HG02981 (cell line): Measurements from ENCODE around the gene ESPNL.
A peak's percentile ranks its signal among the peaks of the same experiment; 100 is the strongest.

Source experiments
- ATAC-seq: cut with Tn5 transposase; IDR thresholded peaks from one replicate; pipeline ENCODE4 v1.9.1; 2021; ENCODE audit warnings: mild to moderate bottlenecking, moderate library complexity; ENCODE audit not compliant: unreplicated experiment

Gene ESPNL

DNA sequence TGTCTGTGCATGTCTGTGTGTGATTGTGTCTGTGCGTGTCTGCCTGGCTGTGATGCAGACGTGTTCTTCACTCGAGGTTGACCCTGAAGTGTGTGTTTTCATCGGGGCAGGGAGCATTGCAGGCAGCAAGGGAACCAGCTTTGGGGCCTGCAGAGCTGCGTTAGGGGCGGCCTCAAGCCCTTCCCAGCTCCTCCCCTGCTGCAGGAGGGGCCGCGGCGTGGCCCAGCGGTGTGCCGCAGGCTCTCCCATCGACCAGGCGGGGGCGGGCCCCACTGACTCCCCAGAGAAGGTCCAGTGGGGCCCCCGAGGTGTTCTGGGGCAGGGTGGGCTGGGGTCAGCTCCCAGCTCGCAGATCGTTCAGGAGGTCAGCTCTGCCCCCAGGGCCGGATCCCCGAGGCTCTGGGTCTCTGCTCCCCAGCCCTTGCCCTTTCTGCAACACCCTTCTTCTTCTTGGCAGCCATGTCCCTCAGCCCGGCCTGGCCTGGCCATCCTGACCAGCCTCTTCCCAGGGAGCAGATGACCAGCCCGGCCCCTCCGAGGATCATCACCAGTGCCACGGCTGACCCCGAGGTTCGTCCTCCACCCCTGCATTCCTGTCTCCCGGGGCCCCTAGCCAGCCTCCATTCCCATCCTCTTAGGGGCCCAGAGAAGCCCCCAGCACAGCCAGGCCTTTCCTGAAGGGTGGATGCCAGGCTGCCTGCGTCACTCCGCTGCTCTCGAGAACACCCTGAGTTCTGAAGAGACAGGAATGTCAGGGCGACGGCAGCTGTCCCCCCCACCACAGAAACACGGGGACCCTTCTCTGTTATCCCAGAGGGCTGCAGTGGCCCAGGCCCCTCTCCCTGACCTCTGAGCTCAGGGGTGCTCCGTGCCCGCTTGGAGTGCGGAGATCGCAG is 27.3 kb downstream of the ESPNL start:
- peak; percentile 58 for ATAC-seq

DNA sequence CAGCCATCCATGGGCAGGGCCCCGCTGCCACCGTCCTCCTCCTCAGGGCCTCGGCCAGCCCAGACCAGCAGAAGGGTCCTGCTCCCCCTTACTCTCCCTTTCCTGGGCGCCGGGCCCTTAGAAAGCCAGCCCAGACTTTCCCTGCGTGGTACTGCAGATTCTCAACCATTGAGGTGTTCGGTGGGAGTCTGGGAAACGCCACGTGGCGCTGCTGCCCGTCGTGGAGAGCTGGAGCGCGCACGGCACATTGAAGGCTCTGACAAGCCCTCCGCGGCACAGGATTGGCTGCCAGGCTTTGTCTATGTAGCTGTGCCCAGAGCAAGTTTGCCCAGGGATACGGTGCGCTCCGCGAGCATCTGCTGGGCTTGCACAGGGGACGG is 27.9 kb downstream of the ESPNL start:
- ATAC-seq = no peak

DNA sequence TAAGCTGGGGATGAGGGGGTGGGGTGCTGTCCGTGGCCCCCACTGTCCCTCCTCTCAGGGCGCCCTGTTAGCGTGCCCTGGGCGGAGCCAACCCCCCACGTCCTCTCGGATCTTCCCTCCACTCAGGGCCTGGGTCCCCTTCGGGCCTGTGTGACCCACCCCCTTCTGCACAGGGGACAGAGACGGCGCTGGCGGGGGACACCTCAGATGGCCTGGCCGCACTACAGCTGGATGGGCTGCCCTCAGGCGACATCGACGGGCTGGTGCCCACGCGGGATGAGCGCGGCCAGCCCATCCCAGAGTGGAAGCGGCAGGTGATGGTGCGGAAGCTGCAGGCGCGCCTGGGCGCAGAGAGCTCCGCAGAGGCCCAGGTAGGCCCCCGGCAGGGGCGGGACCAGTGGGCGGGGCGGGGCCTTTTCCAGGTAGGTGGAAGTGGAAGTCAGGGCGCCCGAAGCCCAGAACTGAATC is 28.4 kb downstream of the ESPNL start:
- no peak for ATAC-seq

DNA sequence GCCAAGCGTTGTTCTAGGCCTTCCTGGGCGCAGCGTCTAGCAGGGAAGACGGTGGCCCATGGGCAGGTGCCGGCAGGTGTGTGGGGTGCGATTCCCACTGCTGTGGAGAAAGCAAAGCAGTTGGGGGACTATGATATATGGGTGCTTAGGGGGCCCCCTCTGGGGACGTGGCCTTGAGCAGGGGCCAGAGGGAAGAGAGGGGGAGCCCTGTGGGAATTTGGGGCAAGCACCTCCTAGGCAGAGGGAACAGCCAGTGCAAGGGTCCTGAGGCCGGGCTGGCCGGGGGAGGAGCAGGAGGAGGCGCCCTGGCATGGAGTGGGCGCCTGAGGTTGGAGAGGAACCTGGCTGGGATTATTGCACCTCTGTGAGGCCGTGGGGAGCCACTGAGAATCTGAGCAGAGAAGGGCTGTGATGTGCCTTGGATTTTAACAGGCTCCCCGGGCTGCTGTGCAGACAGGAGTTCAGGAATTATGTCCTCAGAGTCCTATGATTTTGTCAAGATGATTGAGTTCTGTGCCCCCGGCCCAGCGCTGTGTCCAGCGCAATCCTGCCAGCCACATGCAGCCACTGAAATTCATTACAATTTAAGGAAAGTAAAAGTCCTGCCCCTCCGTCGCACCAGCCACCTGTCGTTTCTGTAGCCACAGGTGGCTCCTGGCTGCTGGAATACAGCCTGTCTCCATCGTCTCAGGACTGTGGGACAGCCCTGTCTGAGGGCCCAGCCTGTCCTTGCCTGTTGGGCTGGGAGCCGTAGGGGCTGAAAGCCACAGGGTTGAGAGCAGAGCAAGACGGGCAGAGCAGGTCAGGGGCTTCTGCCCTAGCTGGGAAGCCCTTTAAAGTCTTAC is 29.2 kb downstream of the ESPNL start:
- no peak for ATAC-seq

DNA sequence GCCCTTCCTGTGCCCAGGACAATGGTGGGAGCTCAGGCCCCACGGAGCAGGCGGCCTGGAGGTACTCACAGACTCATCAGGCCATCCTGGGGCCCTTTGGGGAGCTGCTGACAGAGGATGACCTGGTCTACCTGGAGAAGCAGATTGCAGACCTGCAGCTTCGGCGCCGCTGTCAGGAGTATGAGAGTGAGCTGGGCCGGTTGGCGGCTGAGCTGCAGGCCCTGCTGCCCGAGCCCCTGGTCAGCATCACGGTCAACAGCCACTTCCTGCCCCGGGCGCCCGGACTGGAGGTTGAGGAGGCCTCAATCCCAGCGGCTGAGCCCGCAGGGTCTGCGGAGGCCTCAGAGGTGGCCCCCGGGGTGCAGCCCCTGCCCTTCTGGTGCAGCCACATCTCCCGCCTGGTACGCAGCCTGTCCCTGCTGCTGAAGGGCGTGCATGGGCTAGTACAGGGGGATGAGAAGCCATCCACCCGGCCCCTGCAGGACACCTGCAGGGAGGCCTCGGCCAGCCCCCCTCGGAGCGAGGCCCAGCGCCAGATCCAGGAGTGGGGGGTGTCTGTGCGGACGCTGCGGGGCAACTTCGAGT is 30.1 kb downstream of the ESPNL start:
- no peak for ATAC-seq

DNA sequence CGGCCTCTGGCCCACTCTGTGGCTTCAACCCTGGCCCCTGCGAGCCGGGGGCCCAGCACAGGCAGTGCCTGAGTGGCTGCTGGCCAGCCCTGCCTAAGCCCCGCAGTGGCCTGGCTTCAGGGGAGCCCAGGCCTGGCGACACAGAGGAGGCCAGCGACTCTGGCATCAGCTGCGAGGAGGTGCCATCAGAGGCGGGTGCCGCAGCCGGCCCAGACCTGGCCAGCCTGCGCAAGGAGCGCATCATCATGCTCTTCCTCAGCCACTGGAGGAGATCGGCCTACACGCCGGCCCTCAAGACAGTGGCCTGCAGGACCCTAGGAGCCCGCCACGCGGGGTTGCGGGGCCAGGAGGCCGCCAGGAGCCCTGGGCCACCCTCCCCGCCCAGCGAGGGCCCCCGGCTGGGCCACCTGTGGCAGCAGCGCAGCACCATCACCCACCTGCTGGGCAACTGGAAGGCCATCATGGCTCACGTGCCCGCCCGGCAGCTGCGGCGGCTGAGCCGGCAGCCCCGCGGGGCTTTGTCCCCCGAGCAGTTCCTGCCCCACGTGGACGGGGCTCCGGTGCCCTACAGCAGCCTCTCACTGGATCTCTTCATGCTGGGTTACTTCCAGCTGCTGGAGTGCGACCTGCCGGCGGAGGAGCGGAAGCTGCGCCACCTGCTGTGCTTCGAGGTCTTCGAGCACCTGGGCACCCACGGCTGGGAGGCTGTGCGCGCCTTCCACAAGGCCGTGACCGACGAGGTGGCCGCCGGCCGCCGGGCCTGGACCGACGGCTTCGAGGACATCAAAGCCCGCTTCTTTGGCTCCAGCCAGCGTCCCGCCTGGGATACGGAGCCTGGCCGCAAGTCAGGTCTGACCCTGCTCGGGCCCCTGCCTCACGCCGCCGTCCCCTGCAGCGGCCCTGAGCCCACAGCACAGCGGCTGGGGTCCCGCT is 30.8 kb downstream of the ESPNL start:
- ATAC-seq = no peak

DNA sequence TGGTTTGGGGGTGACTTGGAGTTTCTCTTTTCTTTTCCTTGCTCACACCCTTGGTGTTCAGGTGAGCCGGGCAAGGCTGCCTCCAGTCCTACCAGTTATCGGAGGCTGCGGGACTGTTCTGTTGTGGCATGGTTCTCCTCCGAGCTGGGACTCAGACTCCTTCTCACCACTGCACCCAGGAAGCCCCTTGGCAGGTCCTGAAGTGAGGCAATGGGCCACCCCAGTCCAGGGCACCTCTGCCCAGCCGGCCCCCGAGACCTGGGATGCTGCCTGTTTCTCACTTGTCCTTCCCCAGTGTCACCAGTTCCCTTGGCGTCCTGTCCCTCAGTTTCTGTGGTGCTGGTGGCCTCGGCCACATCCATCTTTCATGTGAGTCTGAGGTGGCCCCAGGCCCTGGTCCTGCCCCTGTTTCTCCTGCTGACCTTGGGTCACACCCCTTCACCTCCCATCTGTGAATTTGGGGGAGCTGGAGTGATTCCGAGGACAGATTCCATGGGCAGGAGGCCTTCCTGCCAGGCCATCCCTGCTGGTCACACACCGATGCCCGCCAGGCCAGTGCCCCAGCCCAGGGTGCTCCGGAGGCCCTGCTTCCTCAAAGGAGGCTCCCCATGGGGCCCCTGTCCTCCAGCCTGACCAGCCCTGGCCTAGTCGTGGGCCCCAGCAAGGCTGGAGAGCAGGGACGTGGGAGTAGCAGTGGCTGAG is 31.8 kb downstream of the ESPNL start:
- ATAC-seq = no peak

DNA sequence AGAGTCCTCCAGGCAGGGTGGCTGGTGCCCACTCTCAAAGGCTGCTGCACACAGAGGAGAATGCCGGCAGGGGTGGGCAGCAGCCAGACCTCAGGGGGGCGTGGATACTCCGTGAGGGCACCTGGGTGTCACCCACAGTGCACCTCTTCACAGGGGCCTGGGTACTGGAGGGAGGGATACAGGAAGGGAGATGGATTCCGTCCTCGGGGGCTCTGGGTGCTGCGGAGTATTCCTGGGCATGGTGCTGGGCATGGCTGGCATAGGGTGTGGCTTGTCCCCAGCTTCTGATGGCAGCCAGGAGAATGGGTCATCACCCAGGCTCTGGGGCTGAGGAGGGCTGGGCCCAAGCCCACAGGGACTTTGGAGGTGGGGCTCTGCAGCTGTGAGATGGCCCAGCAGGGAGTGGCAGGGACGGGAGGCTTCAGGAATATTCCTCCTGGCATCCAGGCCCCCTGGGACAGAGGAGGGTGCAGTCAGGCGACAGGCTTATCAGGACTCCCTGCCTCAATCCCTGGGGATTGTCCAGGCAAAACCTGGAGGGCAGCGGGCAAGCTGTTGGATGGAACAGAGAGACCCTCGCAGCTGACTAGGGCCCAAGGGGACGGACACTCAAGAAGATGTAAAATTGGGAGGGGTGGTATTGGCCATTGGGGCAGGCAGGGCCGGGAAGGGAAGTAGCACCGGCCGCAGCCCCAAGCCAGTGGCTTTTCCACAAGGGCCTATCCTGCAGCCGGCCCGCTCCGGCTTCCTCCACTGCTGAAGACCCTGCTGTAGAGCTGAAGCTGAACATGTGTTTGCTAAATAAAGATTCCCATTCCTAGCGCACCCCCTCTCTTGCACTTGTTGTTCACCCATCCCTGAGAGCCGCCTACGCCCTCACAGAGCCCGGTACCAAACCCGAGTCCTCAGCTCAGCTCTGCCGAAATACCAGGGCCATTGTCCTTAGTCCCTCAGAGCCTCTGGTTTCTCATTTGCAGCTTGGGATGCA is 32.6 kb downstream of the ESPNL start:
- no peak for ATAC-seq

DNA sequence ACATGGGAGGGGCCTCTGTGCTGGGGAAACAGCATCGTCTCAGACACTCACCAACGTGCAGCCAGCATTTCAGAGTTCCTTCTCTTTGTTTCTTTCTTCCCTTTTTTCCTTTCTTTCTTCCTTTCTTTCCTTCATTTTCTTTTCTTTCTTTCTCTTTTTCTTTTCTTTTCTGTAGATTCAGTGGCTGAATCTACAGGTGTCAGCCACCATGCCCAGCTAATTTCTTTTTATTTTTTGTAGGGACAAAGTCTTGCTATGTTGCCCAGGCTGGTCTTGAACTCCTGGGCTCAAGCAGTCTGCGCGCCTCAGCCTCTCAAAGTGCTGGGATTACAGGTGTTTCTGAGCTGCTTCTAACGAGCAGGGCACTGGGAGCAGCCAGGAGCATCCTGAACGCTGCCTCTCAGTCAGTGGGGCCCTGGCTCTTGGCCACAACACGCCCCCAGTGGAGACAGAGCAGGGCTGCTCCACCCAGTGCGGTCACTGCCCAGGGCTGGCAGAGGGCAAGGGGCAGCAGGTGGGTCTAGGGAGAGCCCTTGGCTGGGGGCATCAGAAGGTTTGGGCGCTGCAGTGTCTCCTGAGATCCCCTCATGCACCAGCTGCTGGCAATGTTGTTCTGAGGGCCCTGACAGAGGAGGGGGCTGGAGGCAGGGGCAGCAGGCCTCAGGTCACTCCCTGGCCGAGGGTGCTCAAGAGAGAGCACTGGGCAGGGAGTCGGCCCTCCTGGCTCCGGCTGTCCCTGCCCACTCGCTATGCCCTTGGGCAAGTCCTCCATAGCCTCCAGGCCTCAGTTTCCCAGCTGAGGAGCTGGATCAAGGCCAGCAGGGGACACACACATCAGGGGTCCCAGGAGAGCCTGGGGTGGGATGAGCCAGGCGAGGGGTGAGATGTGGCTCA is 33.6 kb downstream of the ESPNL start:
- no peak for ATAC-seq

DNA sequence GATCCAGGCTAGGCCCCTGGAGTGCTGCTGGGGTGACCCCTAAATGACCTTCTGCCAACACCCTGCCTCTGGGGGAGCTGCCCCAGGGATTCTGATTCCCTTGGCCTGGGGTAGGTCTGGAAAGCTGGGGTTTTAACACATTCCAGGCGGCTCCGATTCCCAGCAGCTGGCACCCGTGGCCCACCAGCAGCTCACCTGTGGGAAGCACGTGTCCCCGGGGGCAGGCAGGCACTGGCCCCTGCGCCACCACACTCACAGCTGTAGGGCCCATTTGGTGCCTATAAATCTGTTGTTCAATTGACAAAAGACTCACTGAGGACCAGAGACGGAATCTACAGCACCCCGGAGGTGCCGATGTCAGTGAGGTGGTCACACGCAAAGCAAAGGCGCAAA is 34.2 kb downstream of the ESPNL start:
- ATAC-seq = no peak

DNA sequence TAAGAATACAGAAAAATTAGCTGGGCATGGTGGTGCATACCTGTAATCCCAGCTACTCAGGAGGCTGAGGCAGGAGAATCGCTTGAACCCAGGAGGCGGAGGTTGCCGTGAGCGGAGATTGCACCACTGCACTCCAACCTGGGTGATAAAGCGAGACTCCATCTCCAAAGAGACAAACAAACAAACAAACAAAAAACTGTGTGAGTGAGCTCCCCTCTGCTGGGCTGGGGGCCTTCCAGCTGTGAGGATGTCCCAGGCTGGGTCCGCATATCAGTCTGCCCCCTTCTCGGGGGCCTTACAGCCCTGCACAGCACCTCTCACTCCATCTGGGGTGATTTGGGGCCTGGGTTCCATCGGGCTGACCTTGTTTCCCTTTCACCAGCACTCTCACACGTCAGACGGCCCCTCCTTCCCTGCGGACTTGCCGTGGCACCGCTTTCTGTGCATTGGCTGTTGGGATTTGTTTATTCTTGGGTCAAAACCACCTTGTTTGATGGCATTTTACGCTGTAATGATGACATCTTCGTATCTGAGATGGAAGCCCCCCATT is 35.5 kb downstream of the ESPNL start:
- no peak for ATAC-seq

DNA sequence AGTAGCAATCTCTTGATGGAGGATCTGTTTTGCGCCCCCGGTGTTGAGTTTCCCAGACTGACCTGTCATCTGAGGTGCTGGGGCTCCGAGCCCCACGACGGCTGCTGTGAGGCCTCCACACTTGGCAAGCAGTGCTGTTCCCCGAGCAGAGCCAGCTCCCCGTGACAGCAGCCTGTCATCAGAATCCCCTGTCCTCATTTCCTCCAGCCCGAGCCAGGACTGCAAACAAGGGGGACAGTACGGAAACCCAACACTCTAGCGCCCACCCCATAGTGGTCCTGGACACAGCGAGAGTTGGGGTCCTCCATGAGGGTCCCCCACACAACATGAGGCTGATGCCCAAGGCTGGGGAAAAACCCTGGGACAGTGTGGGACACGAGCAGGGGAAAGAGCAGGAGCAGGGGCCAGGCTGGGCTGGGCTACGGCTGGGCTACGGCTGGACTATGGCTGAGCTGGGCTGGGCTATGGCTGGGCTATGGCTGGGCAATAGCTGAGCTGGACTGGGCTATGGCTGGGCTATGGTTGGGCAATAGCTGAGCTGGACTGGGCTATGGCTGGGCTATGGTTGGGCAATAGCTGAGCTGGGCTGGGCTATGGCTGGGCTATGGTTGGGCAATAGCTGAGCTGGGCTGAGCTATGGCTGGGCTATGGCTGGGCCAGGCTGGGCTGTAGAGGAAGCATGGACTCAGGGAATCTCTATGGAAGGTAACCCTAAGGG is 36.8 kb downstream of the ESPNL start:
- no peak for ATAC-seq

DNA sequence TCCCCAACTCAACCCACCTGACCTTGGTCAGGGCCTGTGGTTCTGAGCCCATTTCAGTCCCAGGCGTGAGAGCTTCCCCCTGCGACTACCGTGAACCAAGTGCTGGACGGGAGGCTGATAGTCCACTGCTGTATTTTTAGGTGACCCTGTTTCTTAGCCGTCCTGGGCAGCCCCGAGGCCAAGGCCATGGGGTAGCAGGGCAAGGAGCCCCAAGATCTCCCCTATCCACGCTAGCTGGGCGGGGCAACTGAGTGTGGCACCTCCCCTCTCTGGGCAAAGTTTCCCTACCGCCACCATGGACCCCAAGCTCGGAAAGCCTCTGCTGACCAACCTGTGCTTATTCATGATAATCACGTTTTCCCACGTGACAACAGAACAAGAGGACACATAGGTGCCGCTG is 37.7 kb downstream of the ESPNL start:
- no peak for ATAC-seq

DNA sequence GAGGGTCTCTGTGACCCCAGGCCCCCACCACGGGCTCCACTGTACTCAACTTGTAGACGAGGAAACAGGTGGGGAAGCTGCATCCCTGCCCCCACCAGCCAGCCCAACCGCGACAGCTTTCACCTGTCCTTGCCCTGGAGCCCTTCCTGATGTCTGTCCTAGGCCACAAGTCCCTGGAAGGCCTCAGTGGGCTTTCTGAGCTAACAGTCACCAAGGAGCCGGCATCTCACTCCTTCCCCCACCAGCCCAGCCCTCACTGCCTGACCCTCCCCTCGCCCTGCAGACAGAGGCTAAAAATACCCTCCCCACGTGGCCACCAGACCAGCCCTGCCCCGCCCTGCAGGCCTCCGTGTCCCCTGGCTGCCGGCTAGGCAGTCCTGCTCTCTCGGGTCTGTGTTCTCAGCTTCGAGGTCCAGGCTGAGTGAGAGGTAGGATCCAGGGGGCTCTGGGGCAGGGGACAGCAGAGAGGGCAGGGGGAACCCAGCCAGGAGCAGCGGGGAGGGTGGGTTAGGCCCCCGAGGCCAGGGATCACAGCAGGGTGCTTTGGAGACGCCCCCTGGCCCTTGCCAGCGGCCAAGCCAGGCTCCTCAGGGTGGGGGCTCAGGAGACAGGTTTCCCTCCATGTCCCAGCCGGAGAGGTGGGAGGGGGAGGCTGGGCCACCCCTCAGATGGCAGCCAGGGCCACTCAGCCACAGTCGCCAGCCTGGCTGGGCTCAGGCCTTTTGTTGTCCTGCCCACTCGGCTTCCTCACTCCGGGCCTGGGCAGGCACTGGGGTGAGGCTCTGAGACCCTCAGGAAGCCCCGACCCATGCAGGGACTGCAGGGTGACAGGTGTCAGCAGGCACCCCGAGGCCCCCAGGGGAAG is 38.4 kb downstream of the ESPNL start, which contains the start of gene KLHL30:
Gene KLHL30 (plus strand): TSS at position 338 of the 865 bp plus-strand sequence. CDS start 2,087 bp downstream, outside the sequence.
- no peak for ATAC-seq

DNA sequence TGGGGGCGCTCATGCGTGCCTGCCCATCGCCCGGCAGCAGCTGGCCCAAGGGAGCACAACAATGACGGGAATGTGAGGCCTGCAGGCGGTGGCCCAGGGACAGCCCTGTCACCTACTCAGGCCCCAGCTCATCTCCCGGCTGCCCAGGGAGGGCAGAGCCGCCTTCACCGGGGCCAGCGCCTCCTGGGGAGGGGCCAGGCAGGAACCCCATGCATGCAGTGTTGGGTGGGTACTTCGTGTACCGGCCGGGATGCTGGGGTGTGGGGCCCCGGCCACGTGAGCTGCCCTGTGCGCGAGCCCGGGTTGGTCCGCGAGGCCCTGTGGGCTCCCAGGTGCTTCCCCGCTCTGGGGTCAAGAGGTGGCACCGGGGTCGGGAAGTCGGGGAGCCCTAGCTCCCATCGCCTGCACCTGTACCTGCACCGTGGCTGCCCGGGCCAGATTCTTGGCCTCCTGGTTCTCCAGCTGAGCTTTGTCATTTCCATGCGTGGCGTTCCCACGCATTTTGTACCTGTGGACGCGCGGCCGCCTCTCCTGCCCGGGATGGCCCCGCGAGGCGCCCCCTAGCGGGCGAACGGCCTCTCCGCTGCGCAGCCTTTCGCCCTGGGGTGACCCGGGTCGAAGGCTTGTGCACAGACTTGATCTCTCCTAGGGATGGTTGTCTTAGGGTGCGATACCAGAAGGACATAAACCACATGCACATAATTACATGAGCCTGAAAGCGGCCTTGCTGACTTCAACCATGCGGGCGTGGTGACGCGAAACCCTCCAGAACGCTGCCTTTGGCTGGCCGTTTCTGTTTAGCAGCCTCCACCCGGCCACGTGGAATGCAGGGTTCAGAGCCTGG is 39.3 kb downstream of the ESPNL start:
- no peak for ATAC-seq
